ENCODE data around the gene NEK7. TPM values are rescaled to one million over a fixed set of nuclear protein-coding genes. Genes with fewer than 3 reads are reported as not detected.
"Not testable (repeated sequence)": the region's sequence is repeated elsewhere in the genome, so short reads cannot be mapped to it uniquely, and the experiment has no call there.

NEK7 gene
- total RNA-seq, 1 donor from 2014 or later = 68.6 TPM

DNA sequence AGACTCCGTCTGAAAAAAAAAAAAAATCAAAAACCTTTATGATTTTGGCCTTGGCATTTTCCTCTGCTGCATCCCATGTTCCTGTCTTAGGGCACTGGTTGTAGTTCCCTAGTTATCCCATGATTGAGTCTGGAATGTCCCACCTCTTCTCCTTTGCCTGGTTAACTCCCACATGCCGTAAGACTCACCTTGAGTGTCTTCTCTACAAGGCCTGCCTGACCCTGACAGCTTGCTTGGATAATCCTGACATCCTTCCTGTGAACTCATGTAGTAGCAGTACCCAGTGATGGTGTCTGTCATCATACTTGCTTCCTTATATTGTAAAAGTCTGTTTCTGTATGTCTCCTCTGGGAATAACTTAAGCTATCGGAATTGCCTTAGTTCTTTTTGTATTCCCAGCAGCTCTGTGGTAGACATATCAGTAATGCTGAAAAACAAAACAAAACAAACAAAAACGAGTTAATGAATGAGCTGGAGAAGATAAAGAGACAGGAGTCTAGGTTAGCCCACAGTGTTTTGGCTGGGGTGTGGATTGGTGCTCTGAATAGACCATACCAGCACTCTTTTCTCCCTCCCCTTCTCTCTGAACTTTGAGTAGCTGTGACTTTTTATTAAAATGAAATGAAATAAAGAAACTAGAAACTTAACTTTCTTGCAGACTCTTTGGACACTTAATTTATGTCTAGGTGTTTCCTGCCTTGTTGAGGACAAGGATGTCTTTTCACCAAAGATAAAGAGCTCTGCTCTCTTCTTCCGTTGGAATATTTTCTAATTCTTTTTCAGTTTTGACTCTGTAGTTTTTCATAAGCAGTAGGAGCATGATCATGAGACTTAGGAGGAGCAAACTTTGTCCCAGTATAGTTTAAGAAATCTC, 15.1 kb downstream of the NEK7 start:
- no peak for DNase-seq

DNA sequence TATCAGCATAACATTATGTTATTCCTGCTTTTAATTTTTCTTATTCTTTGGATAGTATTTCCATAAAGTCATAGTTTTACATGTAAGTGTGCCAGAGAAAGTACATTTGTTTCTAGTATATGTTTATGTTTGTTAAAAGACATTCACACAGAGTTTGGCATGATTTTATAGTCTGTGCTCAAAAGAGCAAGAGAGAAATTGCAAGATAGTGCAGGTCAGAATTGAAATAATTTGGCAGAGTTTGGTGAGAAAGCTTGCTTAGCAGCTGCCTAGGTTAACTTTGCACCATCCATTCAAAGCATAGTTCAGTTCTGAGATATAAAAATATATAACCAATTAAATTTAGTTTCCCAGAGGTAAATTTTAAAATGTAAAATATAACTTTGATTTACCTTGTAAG, 17.0 kb downstream of the NEK7 start:
- no peak for DNase-seq

GRCh38 chr1:198174297-198174696, 17.5 kb downstream of the NEK7 start:
- no peak for DNase-seq

DNA sequence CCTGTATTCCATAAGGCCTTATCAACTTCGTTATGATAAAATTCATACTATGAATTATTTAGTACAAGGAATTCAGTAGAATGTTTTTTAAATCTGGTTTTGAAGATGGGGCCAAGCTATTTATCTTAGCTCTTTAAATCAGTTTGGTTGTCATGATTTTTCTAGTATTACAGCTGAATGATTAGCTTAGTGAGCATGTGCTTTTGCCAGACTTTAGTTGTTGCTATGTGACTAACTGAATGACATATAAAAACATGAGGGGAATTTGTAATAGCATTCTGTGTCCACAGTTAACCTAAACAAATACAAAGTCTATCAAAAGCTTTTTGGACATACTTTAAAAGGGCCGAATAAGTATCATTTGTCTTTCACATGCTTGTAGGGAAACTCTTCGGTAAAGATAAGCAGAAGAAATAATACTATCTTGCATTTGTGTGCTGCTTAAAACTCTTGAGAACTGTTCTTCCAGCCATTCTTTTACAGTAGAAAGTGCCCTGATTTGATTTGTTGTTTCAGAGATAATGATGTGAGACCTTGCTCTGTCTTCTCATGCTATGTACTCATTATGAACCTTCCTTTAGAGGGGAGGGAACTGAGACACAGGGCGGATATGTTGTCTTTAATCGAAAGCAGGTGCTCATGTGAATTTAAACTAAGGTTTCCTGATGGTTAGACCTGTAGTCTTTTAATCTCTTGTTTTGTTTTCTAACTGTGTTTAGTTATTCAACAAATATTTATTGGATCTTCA, 18.8 kb downstream of the NEK7 start:
- DNase-seq = peak; percentile 6

DNA sequence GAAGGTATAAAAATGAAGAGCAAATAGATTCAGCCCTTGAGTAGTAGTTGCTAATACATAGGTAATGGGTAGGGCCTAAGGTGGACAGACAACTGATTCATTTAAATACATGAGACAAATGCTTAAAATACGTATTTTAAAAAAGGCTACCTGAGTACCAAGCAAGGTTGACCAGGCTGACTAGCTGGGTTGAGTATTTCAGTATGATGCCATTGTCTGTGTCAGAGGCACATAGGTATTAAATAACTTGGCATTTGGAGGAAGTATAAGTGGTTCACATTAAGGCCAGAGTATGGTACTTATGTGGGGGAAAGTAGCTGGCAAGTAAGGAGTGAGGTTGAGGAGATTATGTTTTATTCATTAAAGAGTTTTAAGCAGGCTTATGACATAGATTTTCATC, 19.4 kb downstream of the NEK7 start:
- DNase-seq = no peak

DNA sequence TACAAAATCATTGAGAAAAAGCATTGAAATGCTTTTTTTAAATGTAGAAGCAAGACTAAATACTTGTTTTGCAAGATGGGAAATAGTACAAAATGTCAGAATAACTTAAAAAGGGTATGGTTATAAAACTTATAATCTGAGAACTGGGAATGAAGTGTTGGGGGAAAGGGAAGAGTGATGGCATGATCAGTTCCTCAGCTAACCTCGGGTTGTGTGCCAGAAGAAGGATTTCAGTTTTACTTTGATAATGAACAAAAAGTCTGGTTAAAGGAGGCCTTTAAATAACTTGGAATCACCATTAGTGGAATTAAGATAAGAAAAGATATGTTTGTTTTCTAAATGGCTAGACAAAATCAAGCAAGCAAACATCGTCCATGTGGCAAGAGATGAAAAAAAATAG, 20.7 kb downstream of the NEK7 start:
- no peak for DNase-seq

GRCh38 chr1:198178615-198179014, 21.8 kb downstream of the NEK7 start:
- DNase-seq = no peak

DNA sequence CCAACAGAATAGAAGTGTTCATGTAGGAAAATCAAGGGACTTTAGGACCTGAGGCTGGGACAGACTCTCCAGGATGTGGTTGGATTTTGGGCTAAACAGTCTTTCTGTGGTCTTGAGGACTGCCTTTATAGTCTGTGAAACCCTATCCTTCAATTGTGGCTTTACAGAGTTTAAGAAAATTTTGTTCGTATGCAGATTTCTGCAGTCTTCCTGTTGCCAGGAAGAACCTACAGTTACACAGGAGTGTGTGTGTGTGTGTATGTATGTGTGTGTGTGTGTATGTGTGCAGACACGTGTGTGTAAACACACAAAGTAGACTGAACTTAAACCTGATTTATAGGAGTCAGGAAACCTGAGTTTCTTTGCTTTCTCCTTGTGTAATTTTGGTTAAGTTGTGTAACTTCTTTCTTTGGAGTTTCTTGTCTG, 22.8 kb downstream of the NEK7 start:
- DNase-seq = no peak

DNA sequence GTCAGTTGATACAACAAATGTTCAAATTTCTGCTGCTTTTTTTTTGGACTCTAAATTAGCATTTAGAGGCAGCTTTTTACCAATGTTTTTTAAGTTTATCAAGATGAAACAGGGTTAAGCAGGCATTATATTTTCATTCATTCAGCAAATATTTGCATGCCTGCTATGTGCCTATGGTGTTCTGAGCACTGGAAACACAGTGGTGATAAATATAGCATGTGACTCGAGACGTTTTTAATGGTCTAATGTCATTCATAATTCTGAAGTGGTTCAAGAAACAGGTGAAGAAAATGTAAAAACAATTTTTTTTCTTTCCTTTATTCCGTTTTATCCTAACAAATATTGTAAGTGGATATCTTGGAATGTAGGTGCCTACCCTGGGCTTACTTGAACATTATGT, 26.8 kb downstream of the NEK7 start:
- no peak for DNase-seq

GRCh38 chr1:198184516-198184915, 27.7 kb downstream of the NEK7 start:
- DNase-seq = no peak

DNA sequence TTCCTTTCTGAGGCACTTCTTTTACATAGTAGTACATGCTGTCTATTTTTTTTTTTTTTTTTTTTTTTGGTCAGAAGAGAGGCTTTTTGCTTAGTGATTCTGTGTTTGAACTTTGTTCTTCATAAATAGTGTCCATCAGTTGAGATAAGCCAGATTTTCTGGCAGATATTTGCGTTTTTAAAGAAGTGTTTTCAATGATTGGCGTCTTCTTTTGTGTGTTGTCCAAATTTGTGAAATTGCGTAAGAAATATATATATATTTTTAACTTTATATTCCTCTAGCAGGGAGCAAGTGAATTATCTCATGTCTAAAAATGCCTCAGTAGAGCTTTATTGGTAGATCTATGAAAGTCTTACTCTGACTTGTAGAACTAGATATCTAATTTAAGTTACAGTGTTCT, 28.3 kb downstream of the NEK7 start:
- peak; percentile 2 for DNase-seq

- DNase-seq = no peak
Observed at GRCh38 chr1:198185759-198186158, 29.0 kb downstream of the NEK7 start.

DNA sequence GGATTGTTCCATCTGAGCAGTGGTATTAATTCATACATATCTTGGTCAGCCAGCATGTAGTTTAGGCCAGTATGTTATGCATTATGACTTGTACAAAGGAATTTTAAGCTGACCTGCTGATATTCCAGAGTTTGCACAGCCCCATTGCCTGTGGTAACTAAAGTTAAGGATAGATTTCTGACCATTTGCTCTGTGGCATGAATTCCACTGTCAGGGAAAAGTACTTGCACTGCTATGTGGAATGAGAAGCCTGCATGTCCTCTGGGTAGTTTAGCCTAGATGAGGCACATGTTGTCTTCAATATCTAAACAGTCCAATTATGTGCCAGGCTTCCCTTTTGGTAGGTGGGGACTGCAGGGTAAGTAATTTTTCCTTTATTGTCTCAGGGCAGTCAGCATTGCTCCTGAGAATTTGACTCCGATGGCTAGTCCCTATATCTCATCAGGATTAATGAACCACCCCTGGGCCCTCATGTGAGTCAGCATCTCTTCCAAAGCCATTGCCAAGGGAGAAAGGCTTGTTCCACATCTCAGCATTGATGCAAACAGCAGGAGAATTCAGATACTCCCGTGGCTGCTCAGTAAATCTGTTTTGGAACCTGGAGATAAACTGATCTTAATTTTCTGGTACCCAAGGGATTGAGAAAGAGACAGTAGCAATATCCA, 30.2 kb downstream of the NEK7 start:
- DNase-seq = no peak

DNA sequence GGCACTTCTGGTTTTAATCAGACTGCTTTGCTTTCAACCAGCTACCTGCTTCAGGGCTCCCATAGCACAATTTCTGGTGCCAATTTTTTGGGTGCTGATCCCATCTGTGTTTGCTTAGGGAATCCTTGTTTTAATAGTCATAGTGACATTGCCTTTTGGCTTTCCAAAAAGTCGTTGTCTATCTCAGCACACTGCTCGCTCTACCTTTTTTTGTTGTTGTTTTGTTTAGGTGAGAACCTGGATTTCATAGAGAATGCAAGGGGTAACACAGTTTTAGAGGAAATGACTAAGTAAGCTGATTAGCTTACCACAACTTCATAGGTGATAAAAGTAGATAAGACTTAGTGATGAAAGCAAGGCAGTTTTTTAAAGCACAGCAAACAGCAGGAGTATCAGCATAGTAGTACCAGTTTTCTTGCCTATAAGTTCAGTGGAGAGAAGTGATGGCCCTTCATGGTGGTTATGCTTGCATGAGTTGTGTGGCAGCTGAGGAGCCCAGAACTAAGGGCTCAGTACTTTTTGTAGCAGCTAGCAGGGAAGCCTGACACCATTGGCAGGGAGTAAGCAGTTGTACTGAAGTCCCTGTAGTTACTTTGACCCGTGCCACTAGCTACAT, 31.3 kb downstream of the NEK7 start:
- DNase-seq = no peak

DNA sequence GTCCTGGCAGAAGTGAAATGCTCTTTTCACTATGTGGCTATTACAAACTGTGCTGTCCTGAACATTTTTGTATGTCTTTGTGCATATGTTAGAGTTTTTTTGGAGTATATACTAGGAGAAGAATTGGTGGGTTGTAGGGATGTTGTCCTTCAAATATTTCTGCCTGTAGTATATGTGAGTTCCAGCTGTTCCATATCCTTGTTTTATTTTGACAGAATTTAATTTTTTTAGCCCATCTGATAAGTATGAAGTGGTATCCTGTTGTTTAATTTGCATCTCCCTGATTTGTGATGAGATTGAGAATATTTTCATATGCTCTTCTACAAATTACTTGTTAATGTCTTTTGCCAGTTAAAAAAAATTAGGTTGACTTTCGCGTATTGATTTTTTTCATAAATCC, 34.3 kb downstream of the NEK7 start:
- no peak for DNase-seq

- not testable (repeated sequence) for DNase-seq
Observed at GRCh38 chr1:198193871-198194270, 37.1 kb downstream of the NEK7 start.

DNA sequence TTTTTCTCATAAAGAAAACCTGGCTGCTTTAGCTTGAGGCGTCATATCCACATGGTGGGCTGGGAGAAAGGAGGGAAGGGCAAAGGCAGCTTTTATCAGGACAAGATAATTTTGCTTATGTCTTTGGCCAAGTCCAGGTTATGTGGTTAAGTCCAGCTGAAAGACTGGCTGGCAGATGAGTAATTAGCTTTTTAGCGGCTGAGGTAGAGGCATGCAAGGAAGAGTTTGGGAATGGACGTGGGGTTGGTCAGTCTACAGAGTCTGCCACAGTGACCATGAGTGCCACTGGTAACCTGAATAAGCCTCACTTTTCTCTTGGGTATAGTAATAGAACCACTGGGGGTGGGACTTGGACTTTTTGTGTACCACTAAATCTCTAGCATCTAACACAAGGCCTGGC, 39.8 kb downstream of the NEK7 start:
- DNase-seq = no peak

- no peak for DNase-seq
Observed at GRCh38 chr1:198197285-198197684, 40.5 kb downstream of the NEK7 start.

DNA sequence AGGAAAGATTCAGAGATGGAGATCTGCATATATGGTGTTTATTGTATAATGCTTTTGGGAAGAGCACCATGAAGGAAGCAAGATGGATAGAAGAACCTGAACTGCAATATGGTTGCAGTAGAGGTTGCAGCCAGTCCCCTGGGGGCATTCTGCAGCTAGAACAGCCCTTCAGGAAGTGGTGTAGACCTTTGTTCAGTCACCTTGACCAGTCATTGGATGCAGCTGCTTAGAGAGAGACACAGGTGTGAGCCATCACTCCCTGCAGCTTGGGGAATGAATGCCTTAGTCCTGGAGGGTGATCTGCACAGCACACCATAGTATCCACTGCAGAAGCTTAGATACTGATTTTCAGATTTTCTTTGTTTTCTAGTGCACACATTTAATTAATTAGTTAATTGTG, 42.3 kb downstream of the NEK7 start:
- no peak for DNase-seq

DNA sequence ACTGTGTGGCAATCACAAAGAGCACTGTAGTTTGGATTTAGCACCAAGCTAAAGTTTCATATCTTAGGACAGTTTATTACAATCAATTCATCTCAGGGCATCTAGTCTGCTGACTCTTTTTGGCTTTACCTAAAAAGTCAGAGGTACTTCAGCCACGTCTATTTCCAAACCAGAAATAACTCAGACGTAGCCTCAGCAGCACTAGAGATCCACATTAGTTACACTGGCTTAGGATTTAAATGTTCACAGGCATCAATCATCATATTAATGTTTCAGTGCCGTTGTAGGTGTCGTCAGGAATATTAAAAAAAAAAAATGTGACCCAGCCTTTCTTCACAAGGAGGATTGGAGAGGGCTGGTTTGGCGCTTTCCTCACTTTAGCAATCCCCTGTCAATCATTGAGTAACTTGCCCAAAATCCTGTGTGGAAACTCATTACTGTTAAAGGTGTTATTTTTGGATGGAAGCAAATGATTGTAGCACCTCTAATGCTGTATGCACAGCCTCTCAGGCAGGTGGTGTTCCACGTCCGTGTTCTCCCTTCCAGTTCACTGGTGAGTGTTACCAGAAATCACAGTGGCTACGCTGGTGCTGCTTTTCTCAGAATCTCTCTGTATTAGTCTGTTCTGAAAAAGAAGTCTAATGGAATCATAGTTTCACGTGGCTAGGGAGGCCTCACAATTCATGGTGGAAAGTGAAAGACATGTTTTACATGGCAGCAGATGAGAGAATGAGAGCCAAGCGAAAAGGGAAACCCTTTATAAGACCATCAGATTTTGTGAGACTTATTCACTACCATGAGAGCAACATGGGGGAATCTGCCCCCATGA, 45.4 kb downstream of the NEK7 start:
- no peak for DNase-seq

GRCh38 chr1:198203434-198203833, 46.6 kb downstream of the NEK7 start:
- DNase-seq = no peak
